Ascending aorta (tissue), 2 donors: ENCODE data around the gene WDR33. TPM values are rescaled to one million over a fixed set of nuclear protein-coding genes. Genes with fewer than 3 reads are reported as not detected.
A peak's percentile ranks its signal among the peaks of the same experiment; 100 is the strongest.

ENCODE experiments used
- DNase-seq, 2 donors: peaks; one replicate each; pipeline ENCODE4 v3.0.0-alpha.2; 2019; ENCODE audit warnings: low spot score in 2 of 2
- H3K27ac ChIP-seq, 2 donors: fragments of 200-600 bp; sonication (generic); one replicate each; pipeline ENCODE4 v1.5.1; 2016 to 2017; ENCODE audit warnings: mild to moderate bottlenecking in 1 of 2
- H3K27me3 ChIP-seq: fragments of 200-600 bp; sonication (generic); one replicate; pipeline ENCODE4 v1.5.1; 2017
- H3K36me3 ChIP-seq, 2 donors: fragments of 200-600 bp; sonication (generic); one replicate each; pipeline ENCODE4 v1.5.1; 2016
- H3K4me1 ChIP-seq, 2 donors: fragments of 200-600 bp; sonication (generic); one replicate each; pipeline ENCODE4 v1.5.1; 2016 to 2017; ENCODE audit warnings: mild to moderate bottlenecking in 1 of 2
- H3K4me3 ChIP-seq, 2 donors: fragments of 200-600 bp; sonication (generic); one replicate each; pipeline ENCODE4 v1.5.1; 2016 to 2017; ENCODE audit warnings: mild to moderate bottlenecking in 1 of 2
- H3K9me3 ChIP-seq, 2 donors: fragments of 200-600 bp; sonication (generic); one replicate each; pipeline ENCODE4 v1.5.1; 2016
- CTCF ChIP-seq, 3 experiments: fragments of 200-600 bp in 2 of 3; fragments of 450-650 bp in 1 of 3; sonication (generic) in 2 of 3; IDR thresholded peaks; one replicate each; pipeline ENCODE4 v1.5.1; 2016 to 2019; ENCODE audit warnings: antibody characterized with exemption in 3 of 3, mild to moderate bottlenecking in 1 of 3, moderate library complexity in 1 of 3
- intact Hi-C: fragments of 100-400 bp; cut with DNase I; formaldehyde crosslinking; loops from one replicate; pipeline ENCODE4 v1.15.1; 2023
- total RNA-seq: library from RNA; depleted of rRNA; stranded (reverse); fragments of >200 nt; gene quantifications from one replicate; pipeline ENCODE4 v1.1.0, GENCODE V29; 2016

Gene WDR33
- total RNA-seq, 1 donor from 2014 or later: 13.9 TPM

- H3K27me3 ChIP-seq: no peaks in the 10 kb centered on the region
- no peak for TF ChIP-seq CTCF (IDR thresholded peaks at IDR 0.05)
- peaks cover 0 to under 1% of the 10 kb centered on the region in 2 donors for H3K36me3 ChIP-seq
- H3K4me3 ChIP-seq: peak overlapping the region; percentile 81 to 86
- peak; percentile 40 to 75 for DNase-seq
- H3K27ac ChIP-seq: peak overlapping the region; percentile 90 to 93
- intact Hi-C loops: loop anchor here (2.0 to 5.0 kb wide), 3 partner anchors 108 to 192 kb away; partner anchors contain the start of gene IWS1
- H3K4me1 ChIP-seq: peaks cover 0 to 26% of the 10 kb centered on the region in 2 donors
- no peaks in the 10 kb centered on the region for H3K9me3 ChIP-seq
Observed at GRCh38 chr2:127700527-127701192, 110.3 kb downstream of the WDR33 start.

- DNase-seq: peak in 1 of 2 donors; percentile 63
- H3K36me3 ChIP-seq: no peaks in the 10 kb centered on the region
Observed at GRCh38 chr2:127698553-127699355, 112.2 kb downstream of the WDR33 start.

GRCh38 chr2:127697482-127698180 lies 113.3 kb downstream of the WDR33 start:
- Histone ChIP-seq H3K27ac (no peak overlapping the region), H3K36me3 (no peaks in the 10 kb centered on the region), H3K4me3 (no peak overlapping the region), H3K9me3 (no peaks in the 10 kb centered on the region), H3K4me1 (peaks cover 0 to 7% of the 10 kb centered on the region in 2 donors), H3K27me3 (no peaks in the 10 kb centered on the region)
- intact Hi-C loops: loop anchor here (10.0 kb wide), 1 partner anchor 283 kb away; the partner anchor contains the start of gene PROC
- TF ChIP-seq CTCF (IDR thresholded peaks at IDR 0.05): no peak
- DNase-seq: peak in 1 of 2 donors; percentile 57

More at GRCh38 chr2:127698553-127699355, 112.2 kb downstream of the WDR33 start:
- intact Hi-C loops: loop anchor here (10.0 kb wide), 1 partner anchor 284 kb away; the partner anchor contains the start of gene PROC
- Histone ChIP-seq H3K4me1 (peaks cover 0 to 15% of the 10 kb centered on the region in 2 donors), H3K4me3 (no peak overlapping the region), H3K27ac (no peak overlapping the region), H3K27me3 (no peaks in the 10 kb centered on the region), H3K9me3 (no peaks in the 10 kb centered on the region)
- no peak for TF ChIP-seq CTCF (IDR thresholded peaks at IDR 0.05)

- Histone ChIP-seq H3K9me3 (peaks cover 0 to 2% of the 10 kb centered on the region in 2 donors), H3K27ac (peak overlapping the region; percentile 67 to 93), H3K4me1 (peaks cover 0 to 6% of the 10 kb centered on the region in 2 donors), H3K27me3 (no peaks in the 10 kb centered on the region), H3K36me3 (no peaks in the 10 kb centered on the region), H3K4me3 (peak overlapping the region; percentile 23 to 63)
- peak; percentile 49 to 83 (median 66) for TF ChIP-seq CTCF (IDR thresholded peaks at IDR 0.05)
- intact Hi-C loops: loop anchor here (1.0 to 10.0 kb wide), 3 partner anchors 20 to 281 kb away; partner anchors contain the start of genes LIMS2 and PROC
- peak in 1 of 2 donors; percentile 85 for DNase-seq
Observed at GRCh38 chr2:127695491-127696472, 115.2 kb downstream of the WDR33 start.
